CD4-positive, alpha-beta T cell treated with Interleukin-12 subunit alpha and Interleukin-12 subunit beta, for 1 hour (primary cell): Measurements from ENCODE around the gene ALDH3A1.

Source experiments
- DNase-seq: peaks from one replicate; pipeline ENCODE4 v3.0.0-alpha.2; 2020

Gene ALDH3A1

GRCh38 chr17:19759568-19760549 is 11.8 kb upstream of the ALDH3A1 start:
- no peak for DNase-seq

- DNase-seq: no peak
Measured at GRCh38 chr17:19757536-19758180, 9.6 kb upstream of the ALDH3A1 start.

GRCh38 chr17:19756546-19756945 is 8.4 kb upstream of the ALDH3A1 start:
- DNase-seq: no peak

- no peak for DNase-seq
Measured at GRCh38 chr17:19755821-19756510, 7.9 kb upstream of the ALDH3A1 start.

- DNase-seq: no peak
Measured at GRCh38 chr17:19755392-19755791, 7.3 kb upstream of the ALDH3A1 start.

- no peak for DNase-seq
Measured at GRCh38 chr17:19753661-19754463, 5.8 kb upstream of the ALDH3A1 start.

- no peak for DNase-seq
Measured at GRCh38 chr17:19753051-19753509, 5.0 kb upstream of the ALDH3A1 start.

GRCh38 chr17:19752216-19753050 is 4.3 kb upstream of the ALDH3A1 start:
- DNase-seq: no peak

- no peak for DNase-seq
Measured at GRCh38 chr17:19750835-19751234, 2.7 kb upstream of the ALDH3A1 start.

- no peak for DNase-seq
Measured at GRCh38 chr17:19750020-19750572, 2.0 kb upstream of the ALDH3A1 start.

GRCh38 chr17:19748807-19749193 is 702 bp upstream of the ALDH3A1 start:
- DNase-seq: no peak

GRCh38 chr17:19747159-19747719 is 859 bp downstream of the ALDH3A1 start:
- DNase-seq: no peak

- no peak for DNase-seq
Measured at GRCh38 chr17:19746517-19746916, 1.6 kb downstream of the ALDH3A1 start.

- DNase-seq: peak; percentile 83
Measured at GRCh38 chr17:19744922-19745757, 3.0 kb downstream of the ALDH3A1 start.

- DNase-seq: no peak
Measured at GRCh38 chr17:19744492-19744891, 3.6 kb downstream of the ALDH3A1 start.

- DNase-seq: no peak
Measured at GRCh38 chr17:19743101-19744100, 4.7 kb downstream of the ALDH3A1 start.

- DNase-seq: no peak
Measured at GRCh38 chr17:19742495-19742894, 5.6 kb downstream of the ALDH3A1 start.

- DNase-seq: no peak
Measured at GRCh38 chr17:19741832-19742457, 6.2 kb downstream of the ALDH3A1 start.
